OCI-LY7 (cell line): ENCODE results near the gene IQCE. TPM values are rescaled to one million over a fixed set of nuclear protein-coding genes. Genes with fewer than 3 reads are reported as not detected.

Experiments
- BruUV-seq: library from RNA; stranded (reverse); fragments of 400-500 nt; replicated peaks from 2 replicates; lab custom pipeline; 2021; lab: Mats Ljungman, UMichigan
- CTCF ChIA-PET: fragments of 300-600 bp; sonication (Branson Sonifier 250); formaldehyde crosslinking; loops from one replicate; lab custom pipeline; 2022; ENCODE audit warnings: antibody characterized with exemption; ENCODE audit not compliant: unreplicated experiment; lab: Charles Lee
- POLR2A ChIA-PET: fragments of 300-600 bp; sonication (Branson Sonifier 250); formaldehyde crosslinking; loops from one replicate; lab custom pipeline; 2022; ENCODE audit warnings: antibody characterized with exemption; lab: Charles Lee
- DNase-seq: peaks from one replicate; pipeline ENCODE4 v3.0.0-alpha.2; 2015; ENCODE audit warnings: low spot score
- H2AFZ ChIP-seq: fragments of 200-600 bp; sonication (generic), shearing (Covaris generic); 2 replicates; pipeline ENCODE4 v1.6.1; 2014; ENCODE audit warnings: mild to moderate bottlenecking, antibody characterized with exemption, low read length, moderate library complexity
- H3K27ac ChIP-seq: fragments of 200-600 bp; sonication (generic); 2 replicates; pipeline ENCODE4 v1.5.1; 2014; ENCODE audit warnings: mixed run types, low read depth, mild to moderate bottlenecking, moderate library complexity, low read length, inconsistent platforms; ENCODE audit not compliant: poor library complexity, severe bottlenecking
- H3K36me3 ChIP-seq: fragments of 200-600 bp; sonication (generic); 2 replicates; pipeline ENCODE4 v1.6.1; 2014; ENCODE audit warnings: mild to moderate bottlenecking, antibody characterized with exemption, low read length, moderate library complexity, mixed read lengths; ENCODE audit not compliant: insufficient read depth
- H3K4me1 ChIP-seq: fragments of 200-600 bp; sonication (generic); 2 replicates; pipeline ENCODE4 v1.5.1; 2014; ENCODE audit warnings: mild to moderate bottlenecking, low read length; ENCODE audit not compliant: insufficient read depth, poor library complexity, severe bottlenecking
- H3K4me2 ChIP-seq: fragments of 200-600 bp; sonication (generic); 2 replicates; pipeline ENCODE4 v1.6.1; 2014; ENCODE audit warnings: mild to moderate bottlenecking, low read length
- H3K4me3 ChIP-seq: fragments of 200-600 bp; sonication (generic); 2 replicates; pipeline ENCODE4 v1.5.1; 2014; ENCODE audit warnings: mild to moderate bottlenecking, low read depth, low read length; ENCODE audit not compliant: poor library complexity, severe bottlenecking
- H3K79me2 ChIP-seq: fragments of 200-600 bp; sonication (generic); 2 replicates; pipeline ENCODE4 v1.6.1; 2016; ENCODE audit warnings: low read depth, mild to moderate bottlenecking, low read length, moderate library complexity, mixed read lengths; ENCODE audit not compliant: insufficient read depth
- H3K9me2 ChIP-seq: fragments of 200-600 bp; sonication (generic); 2 replicates; pipeline ENCODE4 v1.6.1; 2016; ENCODE audit warnings: mild to moderate bottlenecking, low read length, mixed read lengths; ENCODE audit not compliant: insufficient read depth
- H3K9me3 ChIP-seq: fragments of 200-600 bp; sonication (generic); 2 replicates; pipeline ENCODE4 v1.6.1; 2014; ENCODE audit warnings: mild to moderate bottlenecking, mixed run types, low read length, mixed read lengths
- H4K20me1 ChIP-seq: fragments of 200-600 bp; sonication (generic); 2 replicates; pipeline ENCODE4 v1.6.1; 2014; ENCODE audit warnings: mild to moderate bottlenecking, antibody characterized with exemption, low read length, moderate library complexity, mixed read lengths; ENCODE audit not compliant: insufficient read depth
- EZH2phosphoT487 ChIP-seq: fragments of 200-600 bp; sonication (generic); IDR thresholded peaks from 2 replicates; pipeline ENCODE4 v1.6.1; 2018; ENCODE audit warnings: low read depth, borderline replicate concordance, mild to moderate bottlenecking, mixed run types, antibody characterized with exemption, low read length, moderate library complexity, mixed read lengths
- intact Hi-C: fragments of 100-400 bp; cut with micrococcal nuclease; formaldehyde crosslinking; loops from one replicate; pipeline ENCODE4 v1.10.0; 2022; ENCODE audit not compliant: unreplicated experiment
- total RNA-seq, 2 experiments: library from RNA; depleted of rRNA in 1 of 2; stranded (reverse); fragments of >200 nt in 1 of 2; shearing (Covaris generic) in 1 of 2; gene quantifications; 2 replicates each; pipeline ENCODE4 v1.2.3, GENCODE V29; 2014 to 2022
- TF ChIP-seq, protein P1 (sequence below): fragments of 200-600 bp; sonication (generic); conservative IDR thresholded peaks from 2 replicates; pipeline ENCODE4 v1.5.1; 2014; ENCODE audit warnings: mild to moderate bottlenecking, antibody characterized with exemption, low read length, moderate library complexity, mixed read lengths

The IQCE gene
- total RNA-seq, 2 experiments from 2014 or later, result 6.2 to 6.6 TPM

DNA sequence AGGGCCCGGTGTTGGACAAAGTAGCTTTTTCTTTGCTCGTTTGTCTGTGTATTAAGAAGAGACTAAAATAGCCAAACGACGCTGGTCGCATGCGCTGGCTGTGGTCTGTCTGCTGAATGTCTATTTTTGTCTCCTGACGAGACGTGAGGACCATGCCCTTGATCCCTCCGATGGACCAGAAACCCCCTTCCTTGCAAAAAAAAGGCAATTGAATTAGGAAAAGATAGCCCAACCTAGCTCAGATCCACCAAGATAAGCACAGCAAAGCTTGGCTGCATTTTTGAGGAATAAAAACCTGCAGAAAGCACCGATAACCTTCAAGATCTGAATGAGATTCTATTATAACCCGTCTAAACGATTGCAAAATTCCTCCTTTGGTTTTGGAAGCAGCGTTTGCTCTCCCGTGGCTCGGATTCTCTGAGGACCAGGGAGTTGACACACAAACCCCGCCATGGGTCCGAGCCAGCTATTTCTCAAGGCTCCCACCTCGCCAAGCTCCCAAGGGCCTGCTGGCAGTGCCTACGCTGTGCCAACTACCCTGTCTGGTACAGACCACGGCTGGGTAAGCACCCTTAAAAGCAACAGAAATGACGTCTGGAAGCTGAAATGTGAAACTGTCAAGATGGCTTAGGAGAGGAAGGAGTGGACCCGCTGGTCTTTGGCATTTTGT, 55.3 kb downstream of the IQCE start:
- Histone ChIP-seq H3K79me2 (no peaks in the 10 kb centered on the region), H3K9me2 (no peaks in the 10 kb centered on the region), H3K36me3 (no peaks in the 10 kb centered on the region), H3K27ac (no peak overlapping the region), H3K9me3 (no peaks in the 10 kb centered on the region), H3K4me1 (peaks cover 26% of the 10 kb centered on the region), H2AFZ (peak overlapping the region; percentile 60; the same call in 1 of the 2 replicates), H3K4me3 (no peak overlapping the region), H3K4me2 (peak overlapping the region; percentile 39), H4K20me1 (no peaks in the 10 kb centered on the region)
- ChIA-PET CTCF (interaction anchor here (0.6 to 1.2 kb wide), 3 partner anchors 19 to 96 kb away, joined by 3 to 4 read pairs (median 4); no protein-coding TSS in a partner anchor), POLR2A (interaction anchor here (0.7 to 1.1 kb wide), 2 partner anchors 31 to 144 kb away, joined by 3 read pairs; no protein-coding TSS in a partner anchor)
- TF ChIP-seq EZH2phosphoT487, result no peak
- TF ChIP-seq, protein P1, sequence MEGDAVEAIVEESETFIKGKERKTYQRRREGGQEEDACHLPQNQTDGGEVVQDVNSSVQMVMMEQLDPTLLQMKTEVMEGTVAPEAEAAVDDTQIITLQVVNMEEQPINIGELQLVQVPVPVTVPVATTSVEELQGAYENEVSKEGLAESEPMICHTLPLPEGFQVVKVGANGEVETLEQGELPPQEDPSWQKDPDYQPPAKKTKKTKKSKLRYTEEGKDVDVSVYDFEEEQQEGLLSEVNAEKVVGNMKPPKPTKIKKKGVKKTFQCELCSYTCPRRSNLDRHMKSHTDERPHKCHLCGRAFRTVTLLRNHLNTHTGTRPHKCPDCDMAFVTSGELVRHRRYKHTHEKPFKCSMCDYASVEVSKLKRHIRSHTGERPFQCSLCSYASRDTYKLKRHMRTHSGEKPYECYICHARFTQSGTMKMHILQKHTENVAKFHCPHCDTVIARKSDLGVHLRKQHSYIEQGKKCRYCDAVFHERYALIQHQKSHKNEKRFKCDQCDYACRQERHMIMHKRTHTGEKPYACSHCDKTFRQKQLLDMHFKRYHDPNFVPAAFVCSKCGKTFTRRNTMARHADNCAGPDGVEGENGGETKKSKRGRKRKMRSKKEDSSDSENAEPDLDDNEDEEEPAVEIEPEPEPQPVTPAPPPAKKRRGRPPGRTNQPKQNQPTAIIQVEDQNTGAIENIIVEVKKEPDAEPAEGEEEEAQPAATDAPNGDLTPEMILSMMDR, result no peak
- BruUV-seq, result no TSS peak
- DNase-seq, result peak; percentile 26
- intact Hi-C loops, result loop anchor here (2.0 to 5.0 kb wide), 2 partner anchors 31 to 47 kb away; no protein-coding TSS in a partner anchor

DNA sequence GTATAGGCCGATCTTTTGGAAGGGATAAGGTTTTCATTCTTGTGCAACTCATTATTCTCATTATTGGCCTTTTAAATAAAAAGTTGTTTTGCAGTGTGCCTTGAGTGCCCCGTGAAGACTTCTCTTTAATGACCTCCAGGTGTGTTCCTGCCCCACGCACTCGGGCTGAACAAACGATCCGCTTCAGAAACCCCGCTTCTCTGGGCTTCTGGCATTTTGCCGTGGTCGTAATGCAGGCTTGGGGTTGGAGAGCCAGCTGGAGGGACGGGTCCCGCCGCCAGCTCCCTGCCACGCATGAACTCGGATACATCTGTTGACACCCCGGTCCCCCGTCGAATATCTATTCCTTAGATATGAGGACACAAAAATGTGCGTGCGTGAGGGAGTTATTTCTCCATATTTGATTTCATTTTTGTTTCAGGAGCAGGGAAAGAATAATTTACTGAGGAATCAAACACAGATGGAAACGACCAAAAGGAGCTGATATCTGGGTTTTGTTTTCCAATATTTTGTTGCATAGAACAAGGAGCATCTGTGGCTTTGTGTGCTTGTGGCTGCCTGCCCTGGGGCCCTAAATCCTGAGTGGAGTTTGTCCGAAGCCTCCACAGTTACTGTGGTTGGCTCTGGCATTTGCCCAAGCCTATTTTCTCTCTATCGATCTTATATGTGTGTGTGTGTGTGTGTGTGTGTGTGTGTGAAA, 56.0 kb downstream of the IQCE start:
- Histone ChIP-seq H4K20me1 (no peaks in the 10 kb centered on the region), H3K9me3 (no peaks in the 10 kb centered on the region), H3K4me3 (no peak overlapping the region), H3K36me3 (no peaks in the 10 kb centered on the region), H2AFZ (peak overlapping the region; percentile 60; the same call in 1 of the 2 replicates), H3K9me2 (no peaks in the 10 kb centered on the region), H3K4me1 (peaks cover 26% of the 10 kb centered on the region), H3K4me2 (peak overlapping the region; percentile 39), H3K27ac (no peak overlapping the region), H3K79me2 (no peaks in the 10 kb centered on the region)
- TF ChIP-seq EZH2phosphoT487, result no peak
- TF ChIP-seq, protein P1, result no peak
- DNase-seq, result peak; percentile 37
- BruUV-seq, result no TSS peak
- intact Hi-C loops, result loop anchor here (5.0 kb wide), 1 partner anchor 47 kb away; no protein-coding TSS in a partner anchor
- ChIA-PET POLR2A (interaction anchor here (1.1 kb wide), 1 partner anchor 31 kb away, joined by 3 read pairs; no protein-coding TSS in a partner anchor), CTCF (no interaction called here)
